DND-41 (cell line): Measurements from ENCODE around the gene TGIF1.

ENCODE experiments used
- ATAC-seq: fragments of 200-7000 bp; cut with Tn5 transposase; 3 replicates; pipeline ENCODE4 v1.9.1; 2021; ENCODE audit warnings: low read depth; ENCODE audit not compliant: insufficient read depth
- DNase-seq: peaks from one replicate; pipeline ENCODE4 v3.0.0-alpha.2; 2020
- H2AFZ ChIP-seq: 2 replicates; pipeline ENCODE4 v1.6.0; 2012; ENCODE audit warnings: low read depth, low read length
- H3K27ac ChIP-seq: 2 replicates; pipeline ENCODE4 v1.5.1; 2012; ENCODE audit warnings: low read length, inconsistent platforms
- H3K27me3 ChIP-seq: fragments of 200-600 bp; sonication (generic); 2 replicates; pipeline ENCODE4 v1.6.0; 2012; ENCODE audit warnings: low read length, mild to moderate bottlenecking, inconsistent platforms; ENCODE audit not compliant: insufficient read depth, poor library complexity
- H3K36me3 ChIP-seq: 2 replicates; pipeline ENCODE4 v1.5.1; 2012; ENCODE audit warnings: low read length, inconsistent platforms; ENCODE audit not compliant: insufficient read depth
- H3K4me1 ChIP-seq: 2 replicates; pipeline ENCODE4 v1.5.1; 2012; ENCODE audit warnings: mild to moderate bottlenecking, low read length; ENCODE audit not compliant: insufficient read depth
- H3K4me2 ChIP-seq: 2 replicates; pipeline ENCODE4 v1.6.0; 2012; ENCODE audit warnings: mild to moderate bottlenecking, moderate library complexity, low read length, inconsistent platforms; ENCODE audit not compliant: insufficient read depth
- H3K4me3 ChIP-seq, 2 experiments: fragments of 200-600 bp in 1 of 2; shearing (Covaris generic) in 1 of 2; 2 replicates each; pipeline ENCODE4 v1.5.1; 2012 to 2016; ENCODE audit warnings: inconsistent platforms in 2 of 2, low read length in 2 of 2, mild to moderate bottlenecking in 2 of 2, low read depth in 1 of 2, moderate library complexity in 1 of 2
- H3K79me2 ChIP-seq: 2 replicates; pipeline ENCODE4 v1.6.0; 2012; ENCODE audit warnings: low read length, inconsistent platforms; ENCODE audit not compliant: insufficient read depth
- H3K9ac ChIP-seq: 2 replicates; pipeline ENCODE4 v1.6.0; 2012; ENCODE audit warnings: low read depth, mild to moderate bottlenecking, inconsistent platforms, low read length, moderate library complexity
- H3K9me3 ChIP-seq: 2 replicates; pipeline ENCODE4 v1.5.1; 2012; ENCODE audit warnings: low read length, moderate library complexity, mild to moderate bottlenecking, inconsistent platforms; ENCODE audit not compliant: insufficient read depth, severe bottlenecking
- H4K20me1 ChIP-seq: 2 replicates; pipeline ENCODE4 v1.6.0; 2012; ENCODE audit warnings: low read length; ENCODE audit not compliant: insufficient read depth
- CTCF ChIP-seq: IDR thresholded peaks from 2 replicates; pipeline ENCODE4 v1.5.1; 2012; ENCODE audit warnings: borderline replicate concordance, low read length, moderate library complexity, mild to moderate bottlenecking; ENCODE audit not compliant: poor library complexity, severe bottlenecking; ENCODE audit errors: extremely low read depth
- EZH2 ChIP-seq: IDR thresholded peaks from 3 replicates; pipeline ENCODE4 v1.6.1; 2012; ENCODE audit warnings: borderline replicate concordance, low read depth, mild to moderate bottlenecking, moderate library complexity, low read length, inconsistent platforms; ENCODE audit not compliant: severe bottlenecking

Gene TGIF1

GRCh38 chr18:3424280-3424890 is 25.6 kb upstream of the TGIF1 start:
- TF ChIP-seq EZH2 (no peak), CTCF (no peak)
- H3K9ac ChIP-seq = no peak overlapping the region
- no peak for ATAC-seq
- no peak overlapping the region for H2AFZ ChIP-seq
- H3K9me3 ChIP-seq = no peaks in the 10 kb centered on the region
- no peaks in the 10 kb centered on the region for H3K79me2 ChIP-seq
- H3K4me1 ChIP-seq = no peaks in the 10 kb centered on the region
- no peak overlapping the region for H3K4me3 ChIP-seq
- no peak overlapping the region for H3K4me2 ChIP-seq
- no peaks in the 10 kb centered on the region for H3K36me3 ChIP-seq
- H3K27me3 ChIP-seq = no peaks in the 10 kb centered on the region
- DNase-seq = no peak
- H3K27ac ChIP-seq = no peak overlapping the region
- H4K20me1 ChIP-seq = no peaks in the 10 kb centered on the region

GRCh38 chr18:3425030-3425429 is 24.9 kb upstream of the TGIF1 start:
- no peak overlapping the region for H3K27ac ChIP-seq
- H3K4me3 ChIP-seq = no peak overlapping the region
- DNase-seq = no peak
- H3K4me2 ChIP-seq = no peak overlapping the region
- no peak overlapping the region for H3K9ac ChIP-seq
- TF ChIP-seq CTCF (no peak), EZH2 (no peak)
- H4K20me1 ChIP-seq = no peaks in the 10 kb centered on the region
- no peaks in the 10 kb centered on the region for H3K4me1 ChIP-seq
- H2AFZ ChIP-seq = no peak overlapping the region
- no peaks in the 10 kb centered on the region for H3K79me2 ChIP-seq
- H3K9me3 ChIP-seq = no peaks in the 10 kb centered on the region
- ATAC-seq = no peak
- no peaks in the 10 kb centered on the region for H3K27me3 ChIP-seq
- no peaks in the 10 kb centered on the region for H3K36me3 ChIP-seq

- no peak overlapping the region for H3K4me3 ChIP-seq
- no peaks in the 10 kb centered on the region for H3K27me3 ChIP-seq
- no peak for DNase-seq
- no peaks in the 10 kb centered on the region for H3K4me1 ChIP-seq
- no peak for TF ChIP-seq EZH2
- no peak for TF ChIP-seq CTCF
- no peak overlapping the region for H2AFZ ChIP-seq
- H3K4me2 ChIP-seq = no peak overlapping the region
- H3K9me3 ChIP-seq = no peaks in the 10 kb centered on the region
- no peak overlapping the region for H3K27ac ChIP-seq
- no peak for ATAC-seq
- H3K36me3 ChIP-seq = no peaks in the 10 kb centered on the region
- H3K9ac ChIP-seq = no peak overlapping the region
- H4K20me1 ChIP-seq = no peaks in the 10 kb centered on the region
- no peaks in the 10 kb centered on the region for H3K79me2 ChIP-seq
Measured at GRCh38 chr18:3425446-3425845, 24.5 kb upstream of the TGIF1 start.

GRCh38 chr18:3426074-3426473 is 23.9 kb upstream of the TGIF1 start:
- Histone ChIP-seq H2AFZ (no peak overlapping the region), H3K4me2 (no peak overlapping the region), H3K27me3 (no peaks in the 10 kb centered on the region), H3K9me3 (no peaks in the 10 kb centered on the region), H3K79me2 (no peaks in the 10 kb centered on the region), H3K9ac (no peak overlapping the region), H4K20me1 (no peaks in the 10 kb centered on the region), H3K4me3 (no peak overlapping the region), H3K36me3 (no peaks in the 10 kb centered on the region), H3K4me1 (no peaks in the 10 kb centered on the region), H3K27ac (no peak overlapping the region)
- TF ChIP-seq EZH2 = no peak
- ATAC-seq = no peak
- DNase-seq = no peak
